HG02943 (cell line): Measurements from ENCODE around the gene UFSP1.
"Not testable (repeated sequence)": the region's sequence is repeated elsewhere in the genome, so short reads cannot be mapped to it uniquely, and the experiment has no call there.

ENCODE experiments used
- ATAC-seq: cut with Tn5 transposase; IDR thresholded peaks from one replicate; pipeline ENCODE4 v1.9.1; 2021; ENCODE audit warnings: mild to moderate bottlenecking, low read depth, moderate library complexity; ENCODE audit not compliant: unreplicated experiment

Gene UFSP1

DNA sequence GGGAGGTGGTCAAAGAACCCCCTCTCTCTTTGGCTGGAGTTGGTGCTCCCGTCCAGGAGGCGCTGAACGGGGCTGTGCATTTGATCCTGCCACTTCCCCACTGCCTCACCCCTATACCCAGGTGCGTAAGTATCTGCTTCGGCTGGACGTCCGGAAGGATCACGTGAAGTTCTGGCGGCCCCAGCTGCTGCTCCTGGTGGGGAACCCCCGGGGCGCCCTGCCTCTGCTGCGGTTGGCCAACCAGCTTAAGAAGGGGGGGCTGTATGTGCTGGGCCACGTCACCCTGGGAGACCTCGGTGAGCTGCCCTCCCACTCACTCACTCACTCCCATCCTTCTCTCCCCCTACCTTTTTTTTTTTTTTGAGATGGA lies 27.9 kb downstream of the UFSP1 start:
- ATAC-seq = no peak

DNA sequence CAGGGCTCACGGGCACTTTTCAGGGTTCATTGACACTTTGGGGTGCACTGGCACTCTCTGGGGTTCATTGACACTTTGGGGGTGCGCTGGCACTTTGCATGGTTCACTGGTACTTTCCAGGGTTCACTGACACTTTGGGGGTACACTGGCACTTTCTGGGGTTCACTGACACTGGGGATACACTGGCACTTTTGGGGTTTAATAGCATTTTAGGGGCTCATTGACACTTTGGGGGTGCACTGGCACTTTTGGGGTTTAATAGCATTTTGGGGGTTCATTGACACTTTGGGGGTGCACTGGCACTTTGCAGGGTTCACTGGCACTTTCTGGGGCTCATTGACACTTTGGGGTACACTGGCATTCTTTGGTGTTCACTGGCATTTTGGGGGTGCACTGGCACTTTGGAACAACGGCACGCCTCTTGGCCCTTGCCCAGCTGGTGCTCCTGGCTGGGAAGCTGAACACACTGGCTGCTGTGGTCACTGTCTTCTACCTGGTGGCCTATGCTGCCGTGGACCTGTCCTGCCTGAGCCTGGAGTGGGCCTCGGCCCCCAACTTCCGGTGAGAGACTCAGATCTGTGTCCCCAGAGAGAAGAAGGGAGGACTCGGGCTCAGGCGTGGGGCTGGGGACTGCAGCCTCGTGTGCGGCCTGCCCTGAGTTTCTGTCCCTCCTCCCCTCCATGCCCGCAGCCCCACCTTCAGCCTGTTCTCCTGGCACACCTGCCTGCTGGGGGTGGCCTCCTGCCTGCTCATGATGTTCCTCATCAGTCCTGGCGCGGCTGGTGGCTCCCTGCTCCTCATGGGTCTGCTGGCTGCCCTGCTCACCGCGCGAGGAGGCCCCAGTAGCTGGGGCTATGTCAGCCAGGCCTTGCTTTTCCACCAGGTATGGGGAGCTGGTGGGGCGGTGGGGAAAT lies 28.6 kb downstream of the UFSP1 start:
- no peak for ATAC-seq

DNA sequence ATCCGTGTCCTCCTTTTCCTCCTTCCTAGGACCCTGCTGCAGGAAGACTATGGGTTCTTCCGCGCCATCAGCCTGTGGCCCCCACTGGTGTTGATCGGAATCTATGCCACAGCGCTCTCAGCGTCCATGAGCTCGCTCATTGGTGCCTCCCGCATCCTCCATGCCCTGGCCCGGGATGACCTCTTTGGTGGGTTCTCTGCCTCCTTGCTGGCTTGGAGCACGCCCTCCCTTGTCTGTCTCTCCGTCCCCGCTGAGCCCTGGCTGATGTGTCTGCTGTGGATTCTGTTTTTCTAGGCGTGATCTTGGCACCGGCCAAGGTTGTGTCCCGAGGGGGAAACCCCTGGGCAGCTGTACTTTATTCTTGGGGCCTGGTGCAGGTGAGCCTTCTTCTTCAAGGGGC lies 29.7 kb downstream of the UFSP1 start:
- no peak for ATAC-seq

DNA sequence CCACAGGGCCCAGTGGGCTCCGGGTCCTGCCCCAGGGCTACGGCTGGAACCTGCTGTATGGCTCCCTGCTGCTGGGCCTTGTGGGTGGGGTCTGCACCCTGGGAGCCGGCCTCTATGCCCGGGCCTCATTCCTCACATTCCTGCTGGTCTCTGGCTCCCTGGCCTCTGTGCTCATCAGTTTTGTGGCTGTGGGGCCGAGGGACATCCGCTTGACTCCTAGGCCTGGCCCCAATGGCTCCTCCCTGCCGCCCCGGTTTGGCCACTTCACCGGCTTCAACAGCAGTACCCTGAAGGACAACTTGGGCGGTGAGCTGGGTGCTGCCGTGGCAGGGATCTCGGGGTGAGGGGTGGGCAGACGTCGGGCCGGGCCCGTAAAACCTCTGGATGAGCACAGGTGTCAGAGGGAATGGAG lies 32.6 kb downstream of the UFSP1 start:
- no peak for ATAC-seq

DNA sequence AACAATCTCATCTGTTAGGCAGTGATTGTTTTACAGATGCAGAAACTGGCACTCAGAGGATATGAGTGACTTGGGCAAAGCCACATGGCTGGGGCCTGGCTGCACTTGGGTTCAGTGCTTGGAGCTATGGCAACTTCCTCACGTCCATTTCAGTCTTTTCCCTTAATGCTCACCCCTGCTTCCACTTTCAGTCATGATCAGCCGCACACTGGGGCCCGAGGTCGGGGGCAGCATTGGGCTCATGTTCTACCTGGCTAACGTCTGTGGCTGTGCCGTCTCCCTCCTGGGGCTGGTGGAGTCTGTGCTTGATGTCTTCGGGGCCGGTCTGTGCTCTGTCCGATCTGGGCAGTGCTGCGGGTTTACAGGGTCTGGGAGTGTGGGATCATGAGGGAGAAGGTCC lies 34.0 kb downstream of the UFSP1 start:
- no peak for ATAC-seq

DNA sequence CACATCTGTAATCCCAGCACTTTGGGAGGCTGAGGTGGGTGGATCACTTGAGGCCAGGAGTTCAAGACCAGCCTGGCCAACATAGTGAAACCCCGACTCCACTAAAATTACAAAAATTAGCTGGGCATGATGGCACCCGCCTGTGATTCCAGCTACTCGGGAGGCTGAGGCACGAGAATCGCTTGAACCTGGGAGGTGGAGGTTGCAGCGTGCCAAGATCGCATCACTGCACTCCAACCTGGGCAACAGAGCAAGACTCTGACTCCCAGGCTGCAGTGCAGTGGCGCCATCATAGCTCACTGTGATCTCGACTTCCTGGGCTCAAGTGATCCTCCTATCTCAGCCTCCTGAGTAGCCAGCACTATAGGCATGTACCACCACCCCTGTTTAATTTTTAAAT lies 34.6 kb downstream of the UFSP1 start:
- not testable (repeated sequence) for ATAC-seq

DNA sequence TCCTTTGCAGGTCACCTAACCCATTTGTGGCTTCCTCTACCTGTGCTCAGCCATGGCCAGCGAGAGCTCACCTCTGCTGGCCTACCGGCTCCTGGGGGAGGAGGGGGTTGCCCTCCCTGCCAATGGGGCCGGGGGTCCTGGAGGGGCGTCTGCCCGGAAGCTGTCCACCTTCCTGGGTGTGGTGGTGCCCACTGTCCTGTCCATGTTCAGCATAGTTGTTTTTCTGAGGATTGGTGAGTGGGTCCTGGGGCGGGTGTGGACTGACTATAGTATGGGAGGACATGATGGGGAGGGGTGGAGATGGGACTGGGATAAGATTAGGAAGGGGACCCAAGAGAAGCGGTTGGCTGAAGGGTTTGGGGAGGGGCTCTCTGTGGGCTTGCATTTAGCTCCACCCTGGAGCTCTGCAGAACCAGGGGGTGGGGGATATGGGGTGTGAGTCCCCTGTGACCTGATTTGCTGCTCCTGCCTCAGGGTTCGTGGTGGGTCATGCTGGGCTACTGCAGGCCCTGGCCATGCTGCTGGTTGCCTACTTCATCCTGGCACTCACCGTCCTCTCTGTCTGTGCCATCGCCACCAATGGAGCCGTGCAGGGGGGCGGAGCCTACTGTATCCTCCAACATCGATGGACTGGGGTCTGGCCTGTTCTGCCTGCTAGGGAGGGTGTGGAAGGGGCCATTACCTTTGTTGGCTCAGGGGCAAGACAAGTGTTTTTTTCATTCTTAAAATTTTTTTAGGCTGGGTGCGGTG lies 35.2 kb downstream of the UFSP1 start:
- ATAC-seq = no peak

DNA sequence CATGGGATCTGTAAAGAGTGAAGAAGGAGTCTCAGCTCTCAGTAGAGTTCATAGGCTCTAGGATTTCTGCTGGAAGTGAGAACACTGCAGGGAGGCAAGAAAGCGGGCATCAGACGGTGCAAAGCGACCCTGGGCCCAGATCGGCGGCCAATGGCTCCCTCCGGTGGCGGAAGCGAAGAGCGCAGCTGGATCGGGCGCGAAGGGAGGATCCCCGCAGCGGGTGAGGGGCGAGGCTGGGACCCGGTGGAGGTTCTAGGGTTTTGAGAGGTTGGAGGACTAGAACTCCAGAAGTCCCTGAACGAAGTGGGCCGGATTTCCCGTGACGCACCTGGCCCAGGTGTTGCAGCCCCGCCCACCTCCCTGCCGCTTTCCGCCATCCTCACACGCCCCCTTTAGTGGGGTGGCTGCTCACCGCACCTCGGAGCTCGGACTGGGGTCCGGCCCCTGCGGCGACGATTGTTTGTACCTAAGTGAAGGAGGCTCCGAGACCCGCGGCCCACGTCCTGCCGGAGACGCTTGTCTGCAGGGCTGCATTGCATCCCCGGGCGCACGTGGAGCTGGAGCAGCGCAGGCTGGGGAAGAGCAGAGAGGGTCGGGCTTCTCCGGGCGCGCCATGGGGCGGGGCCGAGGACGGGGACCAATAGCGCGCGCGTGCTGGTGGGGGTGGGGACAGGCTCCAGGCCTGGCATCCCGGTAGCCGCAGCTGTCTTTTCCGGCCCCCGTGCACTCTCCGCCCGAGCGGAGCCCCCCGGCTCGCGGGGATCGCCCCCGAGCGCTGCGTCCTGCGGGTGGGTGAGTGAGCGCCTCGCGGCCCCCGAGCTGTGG lies 37.3 kb downstream of the UFSP1 start, which contains the start of gene SLC12A9:
SLC12A9 (plus strand) TSS at position 666 of the 825 bp plus-strand sequence. CDS start 1,485 bp downstream, outside the sequence.
- ATAC-seq = peak; percentile 80

DNA sequence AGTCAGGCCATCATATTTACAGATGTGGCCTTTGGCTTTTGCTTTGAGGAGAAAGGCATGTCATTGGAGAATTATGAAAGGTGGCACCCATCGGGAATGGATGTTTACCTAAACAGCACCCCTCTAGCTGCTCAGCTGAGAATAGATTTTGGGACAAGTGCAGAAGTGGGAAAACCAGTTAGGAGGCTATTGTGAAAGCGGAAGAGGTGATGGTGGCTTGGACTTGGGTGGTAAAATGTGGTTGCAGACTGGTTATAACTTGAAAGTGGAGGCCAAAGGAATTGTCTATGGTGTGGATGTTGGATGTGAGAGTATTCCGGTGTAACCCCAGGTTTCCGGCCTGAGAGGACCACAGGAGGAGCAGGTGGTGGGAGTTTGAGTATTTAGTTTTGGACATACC lies 42.2 kb downstream of the UFSP1 start:
- no peak for ATAC-seq

DNA sequence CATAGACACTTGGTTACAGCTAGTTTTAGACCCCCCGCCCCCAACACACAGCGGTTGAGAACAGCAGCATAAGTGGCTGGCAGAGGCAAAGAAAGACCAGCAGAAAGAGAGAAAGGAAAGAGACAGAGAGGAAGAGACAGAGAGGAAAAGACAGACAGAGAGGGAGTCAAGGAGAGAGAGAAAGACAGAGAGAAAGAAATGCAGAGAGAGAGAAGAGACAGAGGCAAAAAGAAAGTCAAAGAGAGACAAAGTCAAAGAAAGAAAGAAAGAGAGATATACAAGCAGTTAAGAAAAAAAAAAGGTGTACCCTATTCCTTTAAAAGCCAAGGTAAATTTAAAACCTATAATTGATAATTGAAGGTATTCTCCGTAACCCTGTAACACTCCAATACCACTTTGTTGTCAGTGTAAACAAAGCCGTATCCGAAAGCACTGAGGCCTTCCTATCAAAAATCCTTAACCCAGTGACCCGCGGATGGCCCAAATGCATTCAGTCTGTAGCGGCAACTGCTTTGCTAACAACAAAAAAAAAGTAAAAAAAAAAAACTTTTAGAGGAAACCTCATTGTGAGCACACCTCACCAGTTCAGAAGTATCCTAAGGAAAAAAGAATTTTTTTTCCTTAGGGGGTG lies 48.9 kb downstream of the UFSP1 start:
- ATAC-seq = no peak

DNA sequence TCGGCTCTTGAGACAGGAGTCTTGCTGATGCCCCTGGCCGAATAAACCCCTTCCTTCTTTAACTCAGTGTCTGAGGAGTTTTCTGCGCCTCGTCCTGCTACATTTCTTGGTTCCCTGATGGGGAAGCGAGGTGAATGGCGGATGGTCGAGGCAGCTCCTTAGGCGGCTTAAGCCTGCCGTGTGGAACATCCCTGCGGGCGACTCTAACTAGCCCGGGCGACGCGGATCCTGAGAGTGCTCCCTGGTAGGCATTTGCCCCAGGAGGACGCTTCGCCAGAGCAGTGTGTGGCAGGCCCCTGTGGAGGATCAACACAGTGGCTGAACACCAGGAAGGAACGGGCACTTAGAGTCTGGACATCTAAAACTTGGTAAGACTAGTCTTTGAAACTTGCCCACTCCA lies 50.2 kb downstream of the UFSP1 start:
- no peak for ATAC-seq
